IPS DF 6.9 (cell line): ENCODE data around the gene THRB.

ENCODE experiments used
- DNase-seq: peaks from one replicate; pipeline ENCODE4 v3.0.0-alpha.2; 2013; ENCODE audit warnings: low read depth, low spot score
- H3K27ac ChIP-seq: one replicate; pipeline ENCODE4 v1.5.1; 2013; ENCODE audit warnings: low read length, control low read depth
- H3K27me3 ChIP-seq: 2 replicates; pipeline ENCODE4 v1.6.1; 2013; ENCODE audit warnings: mild to moderate bottlenecking, low read length; ENCODE audit not compliant: control insufficient read depth, insufficient read depth
- H3K36me3 ChIP-seq: 2 replicates; pipeline ENCODE4 v1.6.1; 2013; ENCODE audit warnings: low read length; ENCODE audit not compliant: control insufficient read depth, insufficient read depth
- H3K4me1 ChIP-seq: 2 replicates; pipeline ENCODE4 v1.6.1; 2013; ENCODE audit warnings: low read length; ENCODE audit not compliant: control insufficient read depth, insufficient read depth
- H3K4me3 ChIP-seq: 2 replicates; pipeline ENCODE4 v1.5.1; 2013; ENCODE audit warnings: mild to moderate bottlenecking, low read length
- H3K9me3 ChIP-seq: 2 replicates; pipeline ENCODE4 v1.6.1; 2013; ENCODE audit warnings: low read length, inconsistent platforms; ENCODE audit not compliant: control insufficient read depth, insufficient read depth
- WGBS: extraction: QIAGEN DNeasy Blood & Tissue Kit; methylation state at CpG from one replicate; pipeline ENCODE4 v1.1.7; 2013; ENCODE audit warnings: mixed read lengths, missing lambda C conversion rate; ENCODE audit not compliant: insufficient read length, insufficient coverage; 5-methylcytosine and 5-hydroxymethylcytosine counted together

The THRB gene

DNA sequence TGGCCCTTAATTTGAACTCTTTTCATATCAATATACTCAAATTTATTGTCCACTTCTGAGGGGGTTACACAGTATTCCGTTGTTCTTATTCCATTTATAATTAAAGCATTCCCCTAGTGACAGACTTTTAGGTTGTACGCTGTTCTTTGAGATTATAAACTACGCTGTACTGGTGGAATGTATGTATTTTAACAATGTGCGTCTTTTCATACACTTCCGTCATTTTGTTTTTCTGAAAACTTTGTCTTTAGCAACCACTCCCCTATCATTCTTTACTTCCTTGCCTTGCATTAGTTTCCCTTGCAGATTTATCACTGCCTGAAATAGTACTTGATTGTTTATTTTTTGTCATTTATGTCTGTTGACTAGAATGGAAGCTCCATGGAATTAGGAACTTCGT, 137.0 kb downstream of the THRB start:
- H3K36me3 ChIP-seq = no peaks in the 10 kb centered on the region
- H3K9me3 ChIP-seq = no peaks in the 10 kb centered on the region
- peaks cover 4% of the 10 kb centered on the region; the same call in 1 of the 2 replicates for H3K4me1 ChIP-seq
- DNase-seq = no peak
- H3K4me3 ChIP-seq = no peak overlapping the region
- no CpG with 5 or more reads among the region's 6 CpGs for WGBS
- no peak overlapping the region for H3K27ac ChIP-seq
- no peaks in the 10 kb centered on the region for H3K27me3 ChIP-seq

DNA sequence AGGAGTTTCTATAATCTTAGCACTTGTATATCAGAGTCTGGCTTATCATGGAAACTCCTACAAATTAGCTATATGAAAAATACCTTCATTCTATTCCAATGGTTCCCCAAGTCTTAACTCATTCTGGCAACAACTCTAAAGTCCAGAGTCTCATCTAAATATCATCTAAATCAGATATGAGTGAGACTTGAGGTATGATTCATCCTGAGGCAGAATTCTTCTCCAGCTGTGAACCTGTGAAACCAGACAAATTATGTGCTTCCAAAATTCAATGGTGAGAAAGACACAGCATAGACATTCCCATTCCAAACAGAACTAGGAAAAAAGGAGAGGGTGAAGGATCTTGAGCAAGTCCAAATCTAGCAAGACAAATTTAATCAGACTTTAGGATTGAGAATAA, 138.8 kb downstream of the THRB start:
- DNase-seq = no peak

DNA sequence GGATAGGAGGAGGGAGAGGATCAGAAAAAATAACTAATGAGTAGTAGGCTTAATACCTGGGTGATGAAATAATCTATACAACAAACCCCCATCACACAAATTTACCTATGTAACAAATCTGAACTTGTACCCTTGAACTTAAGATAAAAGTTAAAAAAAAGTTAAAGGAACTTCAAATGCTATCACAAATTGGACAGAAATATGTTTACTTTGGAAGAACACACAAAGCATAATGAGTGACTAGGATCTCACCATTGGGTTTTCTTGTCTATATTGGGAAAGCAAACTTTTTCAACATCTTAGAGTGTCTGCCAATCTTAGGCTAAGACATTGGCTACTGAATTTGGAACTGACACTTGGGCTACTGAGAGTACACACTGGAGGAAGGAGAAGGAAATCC, 140.4 kb downstream of the THRB start:
- Histone ChIP-seq H3K27me3 (no peaks in the 10 kb centered on the region), H3K27ac (no peak overlapping the region), H3K36me3 (no peaks in the 10 kb centered on the region), H3K9me3 (no peaks in the 10 kb centered on the region), H3K4me1 (no peaks in the 10 kb centered on the region), H3K4me3 (no peak overlapping the region)
- DNase-seq = no peak

More for the DNA sequence above, 138.8 kb downstream of the THRB start:
- no peak overlapping the region for H3K27ac ChIP-seq
- H3K27me3 ChIP-seq = no peaks in the 10 kb centered on the region
- no peaks in the 10 kb centered on the region for H3K9me3 ChIP-seq
- H3K4me1 ChIP-seq = peaks cover 4% of the 10 kb centered on the region; the same call in 1 of the 2 replicates
- H3K36me3 ChIP-seq = no peaks in the 10 kb centered on the region
- no peak overlapping the region for H3K4me3 ChIP-seq

DNA sequence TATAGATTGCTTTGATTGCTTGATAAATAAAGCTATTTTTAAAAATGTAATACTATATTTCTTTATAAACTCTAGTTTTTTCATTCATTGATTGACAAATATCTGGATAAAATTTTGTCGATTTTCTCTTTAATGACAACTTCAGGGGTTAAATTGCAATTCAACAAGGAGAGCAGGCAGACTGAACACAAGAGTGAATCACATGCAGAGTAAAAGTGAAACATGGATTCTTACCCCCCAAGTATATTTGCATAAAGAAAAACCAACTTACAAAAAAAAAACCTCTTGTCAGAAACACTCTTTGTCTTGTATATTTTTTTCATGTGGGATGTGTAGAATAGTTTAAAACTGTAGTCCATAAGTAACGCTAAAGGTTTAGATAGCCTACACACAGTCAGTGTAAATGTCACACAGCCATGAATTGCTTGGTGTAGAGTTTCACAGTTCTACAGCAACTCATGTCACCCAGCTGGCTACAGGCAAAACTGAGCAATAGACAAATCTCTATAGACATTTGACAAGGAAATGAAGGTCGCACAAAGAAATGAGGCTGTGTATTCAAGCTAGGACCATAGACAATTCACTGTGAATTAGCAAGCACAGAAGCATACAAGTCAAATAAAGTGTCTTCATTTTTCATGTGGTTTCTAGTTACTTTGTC, 141.6 kb downstream of the THRB start:
- no CpG with 5 or more reads among the region's 3 CpGs for WGBS
- Histone ChIP-seq H3K4me3 (no peak overlapping the region), H3K36me3 (no peaks in the 10 kb centered on the region), H3K9me3 (no peaks in the 10 kb centered on the region), H3K4me1 (no peaks in the 10 kb centered on the region), H3K27me3 (no peaks in the 10 kb centered on the region), H3K27ac (no peak overlapping the region)
- no peak for DNase-seq

DNA sequence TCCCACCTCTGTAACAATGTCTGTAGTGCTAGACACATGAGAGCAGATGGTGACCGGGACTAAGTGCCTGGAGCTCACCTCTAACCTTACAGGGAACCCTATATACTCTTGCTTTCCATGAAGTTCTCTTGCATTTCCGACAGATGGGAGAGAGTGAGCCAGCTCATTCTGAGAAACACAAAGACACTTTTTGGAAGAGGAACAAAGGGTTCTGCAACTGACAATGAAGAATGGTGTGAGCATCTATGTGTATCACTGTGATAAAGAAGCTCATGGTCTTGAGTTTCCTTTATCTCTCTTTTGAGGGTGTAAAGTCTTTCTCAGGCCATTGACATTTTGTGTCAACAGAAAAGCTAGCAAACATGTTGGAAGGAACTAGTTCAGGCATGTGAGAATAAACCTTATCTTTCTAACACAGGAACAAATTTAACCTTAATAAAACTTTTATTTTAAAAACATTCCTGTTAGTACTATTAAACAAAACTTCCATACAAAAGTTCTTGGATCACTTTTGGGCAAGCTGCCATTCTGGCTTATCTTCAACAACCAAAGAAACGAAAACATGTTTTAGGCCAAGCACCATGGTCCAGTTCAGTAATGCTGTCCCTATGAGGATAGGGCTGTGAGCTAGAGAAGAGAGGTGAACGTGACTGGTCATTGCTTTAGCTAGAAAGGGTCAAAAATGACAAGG, 142.7 kb downstream of the THRB start:
- Histone ChIP-seq H3K4me3 (no peak overlapping the region), H3K36me3 (no peaks in the 10 kb centered on the region), H3K27me3 (no peaks in the 10 kb centered on the region), H3K27ac (no peak overlapping the region), H3K9me3 (no peaks in the 10 kb centered on the region), H3K4me1 (no peaks in the 10 kb centered on the region)
- DNase-seq = no peak
- WGBS = no CpG with 5 or more reads among the region's 4 CpGs

DNA sequence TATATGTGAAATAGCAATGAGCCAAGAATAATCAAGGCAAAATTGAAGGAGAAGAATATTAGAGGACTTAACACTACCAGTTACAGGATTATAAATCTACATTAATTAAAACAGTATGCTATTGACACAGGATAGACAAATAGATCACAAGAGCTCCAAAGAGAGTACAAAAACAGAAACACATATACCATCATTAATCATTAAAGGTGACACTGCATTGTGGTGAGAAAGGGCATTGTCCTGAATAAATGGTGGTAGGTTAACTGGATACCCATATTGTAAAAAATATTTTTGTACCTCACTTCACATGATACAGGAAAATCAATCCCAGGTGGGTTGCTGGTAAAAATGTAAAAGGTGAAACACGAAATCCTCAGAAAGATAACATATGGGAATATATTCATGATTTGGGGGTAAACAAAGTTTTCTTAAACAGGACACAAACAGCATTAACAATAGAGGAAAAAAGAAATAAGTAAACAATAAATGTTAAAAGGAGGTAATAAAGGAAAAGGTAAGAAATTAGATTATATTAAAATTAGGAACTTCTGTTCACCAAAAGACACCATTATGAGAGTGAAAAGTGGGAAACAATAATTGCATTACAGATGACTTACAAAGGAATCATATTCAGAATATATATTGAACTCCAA, 145.2 kb downstream of the THRB start:
- no peaks in the 10 kb centered on the region for H3K9me3 ChIP-seq
- no peak overlapping the region for H3K4me3 ChIP-seq
- no peaks in the 10 kb centered on the region for H3K36me3 ChIP-seq
- no peaks in the 10 kb centered on the region for H3K27me3 ChIP-seq
- no peak overlapping the region for H3K27ac ChIP-seq
- no peak for DNase-seq
- H3K4me1 ChIP-seq = no peaks in the 10 kb centered on the region
- WGBS = no CpG with 5 or more reads among the region's 1 CpG

DNA sequence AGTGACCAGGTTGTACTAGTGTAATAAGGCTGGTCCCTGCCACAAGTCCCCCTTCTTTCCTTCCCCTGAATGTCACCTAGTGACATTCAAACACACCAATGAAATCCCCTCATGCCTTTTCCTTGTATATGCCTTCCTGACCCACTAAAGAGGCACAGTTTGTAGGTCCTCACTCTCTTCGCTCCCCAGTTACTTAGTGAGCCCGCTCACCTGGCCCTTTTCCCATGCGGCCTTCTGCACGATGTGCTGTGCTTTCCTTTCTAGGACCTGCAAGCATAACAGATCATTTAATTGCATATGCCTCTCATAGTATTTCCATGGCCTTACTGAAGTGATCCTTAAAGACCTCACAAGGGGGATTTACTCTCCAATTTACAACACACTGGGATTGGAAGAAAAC, 146.3 kb downstream of the THRB start:
- no CpG with 5 or more reads among the region's 4 CpGs for WGBS
- no peak overlapping the region for H3K27ac ChIP-seq

DNA sequence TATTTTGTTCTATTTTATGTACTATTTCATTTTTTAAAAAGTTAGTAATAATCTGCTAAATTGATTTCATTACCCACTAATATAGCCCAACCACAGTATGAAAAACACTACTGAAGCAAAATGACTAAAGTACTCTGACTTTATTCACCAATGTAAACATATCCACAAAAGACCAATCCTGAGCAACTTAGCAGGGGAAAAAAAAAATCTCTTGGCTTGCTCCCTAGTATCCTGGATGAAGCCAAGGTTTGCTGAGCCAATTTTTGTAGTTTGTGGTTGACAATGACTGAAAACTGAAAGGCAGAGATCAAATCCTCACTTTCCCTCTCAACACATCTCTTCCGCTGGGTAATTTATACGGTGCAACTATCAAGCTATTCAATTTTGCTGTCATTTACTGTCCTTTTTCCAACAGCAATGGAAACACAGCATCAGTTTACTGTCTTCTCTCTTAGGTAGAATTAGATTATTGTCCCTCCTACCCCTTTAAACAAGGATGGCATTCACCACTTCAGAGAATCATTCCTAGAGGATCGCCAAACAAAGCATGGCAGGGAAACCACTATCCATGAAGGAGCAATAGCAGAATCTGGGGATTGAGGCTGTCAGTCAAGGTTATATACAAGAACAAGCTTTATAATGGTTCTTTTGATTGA, 149.7 kb downstream of the THRB start:
- no peaks in the 10 kb centered on the region for H3K9me3 ChIP-seq
- H3K27me3 ChIP-seq = no peaks in the 10 kb centered on the region
- no peak overlapping the region for H3K4me3 ChIP-seq
- DNase-seq = no peak
- no peaks in the 10 kb centered on the region for H3K4me1 ChIP-seq
- WGBS = no CpG with 5 or more reads among the region's 3 CpGs
- H3K27ac ChIP-seq = no peak overlapping the region
- H3K36me3 ChIP-seq = no peaks in the 10 kb centered on the region

More for the DNA sequence above, 146.3 kb downstream of the THRB start:
- Histone ChIP-seq H3K9me3 (no peaks in the 10 kb centered on the region), H3K36me3 (no peaks in the 10 kb centered on the region), H3K4me1 (no peaks in the 10 kb centered on the region), H3K4me3 (no peak overlapping the region), H3K27me3 (no peaks in the 10 kb centered on the region)
- DNase-seq = no peak

DNA sequence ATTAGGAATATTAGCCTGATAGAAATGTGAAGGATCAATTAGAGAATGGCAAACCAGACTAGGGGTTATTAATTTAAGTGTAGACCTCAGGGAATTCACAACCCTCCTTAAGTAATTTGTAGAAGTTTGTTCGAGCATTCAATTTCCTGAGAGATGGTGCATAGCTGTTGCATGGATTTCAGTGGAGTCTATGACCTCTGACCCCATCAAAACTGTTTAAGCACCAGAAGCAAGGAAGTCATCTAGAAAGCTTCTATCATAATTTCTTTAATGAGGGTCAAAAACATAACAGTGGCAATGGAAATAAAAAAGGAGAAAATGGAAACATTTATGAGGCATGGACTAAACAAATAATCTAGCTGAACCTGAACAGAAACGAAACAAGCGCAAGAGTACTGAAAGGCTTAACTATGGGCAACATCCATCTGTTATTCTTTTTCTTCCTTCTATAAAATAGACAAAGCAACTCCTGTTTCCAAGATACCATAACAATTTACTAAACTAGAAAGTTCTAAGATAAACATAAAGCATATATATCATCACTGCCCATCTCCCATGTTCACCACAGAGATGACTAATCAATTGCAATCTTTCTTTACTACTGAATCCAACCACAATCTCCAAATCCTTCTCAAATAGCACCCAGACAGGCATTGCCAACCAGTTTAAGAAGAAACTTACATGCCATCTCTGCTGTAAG, 151.4 kb downstream of the THRB start:
- no peaks in the 10 kb centered on the region for H3K9me3 ChIP-seq
- H3K4me1 ChIP-seq = no peaks in the 10 kb centered on the region
- H3K27ac ChIP-seq = no peak overlapping the region
- no peaks in the 10 kb centered on the region for H3K27me3 ChIP-seq
- DNase-seq = no peak
- no CpG with 5 or more reads among the region's 3 CpGs for WGBS
- no peak overlapping the region for H3K4me3 ChIP-seq
- H3K36me3 ChIP-seq = no peaks in the 10 kb centered on the region

DNA sequence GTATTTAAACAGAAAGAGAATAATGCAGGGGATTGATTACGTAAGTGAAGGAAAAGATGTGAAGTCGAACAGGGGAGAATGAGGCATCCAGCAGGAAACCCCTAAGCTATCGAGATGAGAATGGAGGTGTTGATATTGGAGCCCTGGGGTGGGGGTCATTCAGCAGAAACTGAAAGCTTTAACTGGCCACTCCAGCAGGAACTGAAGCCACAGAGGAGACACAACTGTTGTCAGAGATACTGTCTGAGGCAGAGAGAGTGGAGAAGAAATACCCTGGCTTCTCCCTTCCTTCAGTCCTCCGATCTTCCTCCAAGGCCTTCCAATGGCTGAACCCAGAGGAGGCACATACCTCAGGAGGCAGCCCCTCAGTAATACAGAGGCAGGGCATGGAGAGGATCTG, 152.4 kb downstream of the THRB start:
- WGBS = 100% methylated on average over 2 of the region's 4 CpGs
- Histone ChIP-seq H3K4me1 (no peaks in the 10 kb centered on the region), H3K36me3 (no peaks in the 10 kb centered on the region), H3K4me3 (no peak overlapping the region), H3K9me3 (no peaks in the 10 kb centered on the region), H3K27ac (no peak overlapping the region), H3K27me3 (no peaks in the 10 kb centered on the region)
- DNase-seq = no peak
